Activated T-helper 1 cell treated with anti-CD3 and anti-CD28 coated beads, Interleukin-2, amount 50 U/mL, for 16 hours (primary cell): Measurements from ENCODE around the gene SYNPR.

Experiments
- DNase-seq, 2 donors: peaks; one replicate each; pipeline ENCODE4 v3.0.0-alpha.2; 2020; ENCODE audit warnings: low read depth in 1 of 2, low spot score in 1 of 2

The SYNPR gene

DNA sequence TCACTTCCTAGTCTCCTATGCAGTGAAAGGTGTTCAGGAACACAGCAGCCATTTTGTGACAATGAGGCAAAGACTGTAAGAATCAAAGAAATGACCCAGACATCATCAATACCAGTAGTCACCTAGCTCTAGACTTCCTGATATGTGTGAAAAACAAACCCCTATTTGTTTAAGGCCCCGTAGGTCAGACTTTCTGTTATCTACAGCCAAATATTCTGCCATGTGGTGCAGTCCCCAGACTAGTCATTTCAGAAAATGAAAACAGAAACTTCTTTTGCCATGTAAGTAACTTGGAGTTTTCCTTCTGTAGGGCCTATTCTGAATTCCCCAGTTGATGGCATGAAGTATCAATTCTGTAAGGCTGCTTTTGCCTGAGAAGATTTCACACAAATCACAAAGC lies 192.6 kb downstream of the SYNPR start:
- no peak for DNase-seq

DNA sequence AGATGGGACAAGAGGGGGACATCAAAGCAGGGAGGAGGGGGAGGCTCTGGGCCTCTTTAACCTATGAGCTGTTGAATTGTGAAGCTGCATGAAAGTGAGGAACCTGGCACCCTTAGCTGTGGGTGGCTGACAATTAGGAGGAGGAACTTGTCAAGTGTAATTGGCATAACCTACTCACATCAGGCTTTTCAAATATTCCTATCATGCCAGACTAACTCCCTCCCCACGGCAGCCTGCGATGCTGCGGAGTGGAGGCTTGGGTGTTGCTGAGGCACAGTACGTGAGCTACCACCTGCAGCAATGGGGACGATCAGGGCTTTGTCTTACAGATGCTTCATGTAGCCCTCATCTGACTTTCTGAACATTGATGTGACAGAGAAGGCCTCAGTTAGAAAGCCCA lies 193.7 kb downstream of the SYNPR start:
- no peak for DNase-seq

DNA sequence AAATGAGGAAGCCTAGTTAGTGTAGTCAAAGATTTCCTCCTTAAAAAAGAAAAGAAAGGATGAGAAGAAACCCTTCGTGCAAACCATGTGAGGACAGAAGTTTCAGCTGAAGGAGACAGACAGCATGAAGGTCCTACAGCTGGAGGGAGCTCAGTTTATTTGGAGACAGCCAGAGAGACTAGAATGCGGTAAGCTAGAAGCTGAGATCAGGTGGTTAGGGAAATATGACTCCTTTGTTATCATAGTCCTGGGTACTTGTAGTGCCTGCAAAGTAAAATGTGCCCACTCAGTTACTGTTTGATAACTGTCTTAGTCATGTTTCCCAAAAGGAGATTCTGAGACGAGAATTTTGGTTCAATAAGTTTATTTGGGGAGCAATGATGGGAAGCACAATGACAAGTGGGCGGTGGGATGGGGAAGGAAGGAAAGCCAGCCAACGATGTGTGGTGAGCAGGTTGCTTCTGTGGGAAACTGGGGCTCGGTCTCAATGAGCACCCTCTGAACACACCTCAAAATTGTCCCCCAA lies 195.6 kb downstream of the SYNPR start:
- no peak for DNase-seq

DNA sequence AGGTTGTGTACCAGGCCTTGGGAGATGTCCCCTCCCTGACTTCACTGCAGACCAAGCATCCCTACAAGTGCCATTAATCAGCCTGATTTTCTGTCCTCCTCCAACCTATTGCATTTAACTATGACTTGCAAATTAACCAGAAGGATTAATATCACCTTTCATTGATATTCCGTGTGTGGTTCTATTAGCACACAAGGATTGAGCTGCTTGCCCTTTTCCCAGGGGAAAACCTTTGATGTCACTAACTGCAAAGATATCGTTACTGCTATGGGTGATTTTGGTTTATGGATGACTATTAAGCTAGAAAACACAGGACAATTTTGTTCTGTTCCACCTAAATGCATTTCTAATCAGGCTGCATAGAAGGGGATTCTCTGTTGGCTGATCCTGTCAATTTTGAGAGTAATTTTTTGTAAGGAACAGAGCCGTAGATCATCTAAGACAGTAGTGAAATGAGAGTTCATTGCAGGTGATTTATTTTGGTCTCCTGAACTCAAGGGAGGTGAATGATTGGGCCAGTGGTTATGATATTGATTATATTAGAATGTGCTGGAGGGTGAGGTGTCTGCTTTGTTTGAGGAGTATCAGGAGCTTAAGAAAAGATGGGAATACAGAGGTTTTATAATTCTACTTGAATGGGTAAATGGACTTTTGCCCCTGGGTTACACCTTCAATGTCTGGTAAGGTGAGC lies 196.9 kb downstream of the SYNPR start:
- no peak for DNase-seq

DNA sequence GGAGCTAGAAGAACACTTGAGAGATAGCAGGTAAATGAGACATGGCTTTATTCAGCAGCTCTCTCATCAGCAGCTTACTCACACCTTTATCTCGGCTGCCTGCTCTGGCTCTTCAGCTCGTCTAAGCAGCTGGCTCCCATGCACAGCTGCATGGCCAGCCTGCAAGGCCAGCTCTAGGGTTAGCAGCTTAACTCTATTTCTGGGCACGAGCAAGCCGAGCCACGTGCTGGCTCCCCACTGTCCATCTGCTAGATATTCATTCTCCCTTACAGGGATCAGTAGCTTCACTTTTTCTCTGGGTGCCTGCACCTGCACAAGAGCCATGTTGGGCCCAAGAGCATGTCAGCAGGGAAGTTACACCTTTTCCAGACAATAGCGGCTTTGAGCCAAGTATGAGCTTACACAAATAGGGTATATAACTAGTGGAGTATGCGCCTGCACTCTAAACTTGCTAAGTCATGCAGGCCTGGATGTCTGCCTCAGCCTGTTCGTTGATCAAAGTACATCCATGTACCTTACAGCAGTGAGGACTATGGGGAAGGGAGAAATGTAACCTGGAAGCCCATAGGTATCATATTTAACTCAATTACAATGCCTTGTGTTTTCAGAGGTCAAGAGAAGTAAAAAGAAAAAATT lies 199.5 kb downstream of the SYNPR start:
- DNase-seq, result no peak

DNA sequence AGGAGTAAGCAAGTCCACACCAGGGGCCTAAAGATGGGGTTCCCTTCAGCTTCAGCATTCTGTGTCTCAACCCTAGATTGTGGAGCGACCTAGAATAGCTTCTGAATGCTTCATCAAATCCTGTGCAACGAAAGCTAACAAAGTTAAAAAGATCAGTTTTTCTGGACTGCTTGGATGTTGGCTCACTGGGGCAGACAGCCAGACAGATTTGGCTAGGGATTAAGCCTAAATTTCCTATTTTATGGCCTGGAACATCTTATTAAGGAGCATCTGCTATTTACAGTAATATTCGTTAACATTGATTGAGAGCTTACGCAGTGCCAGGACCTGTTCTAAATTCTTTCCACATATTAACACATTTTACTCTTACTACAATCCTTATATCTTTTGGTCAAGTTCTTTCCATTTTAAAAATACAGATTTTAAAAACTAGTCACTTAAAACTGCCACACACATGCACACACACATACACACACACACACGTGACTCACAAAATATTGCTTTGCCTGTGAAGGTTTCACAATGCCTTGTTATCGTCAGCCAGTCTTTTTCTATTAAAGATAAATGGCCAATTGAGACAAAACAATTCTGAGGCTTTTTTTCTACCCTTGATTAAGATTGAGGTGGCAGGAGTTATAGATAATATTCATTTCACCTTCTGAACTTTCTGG lies 201.0 kb downstream of the SYNPR start:
- no peak for DNase-seq

DNA sequence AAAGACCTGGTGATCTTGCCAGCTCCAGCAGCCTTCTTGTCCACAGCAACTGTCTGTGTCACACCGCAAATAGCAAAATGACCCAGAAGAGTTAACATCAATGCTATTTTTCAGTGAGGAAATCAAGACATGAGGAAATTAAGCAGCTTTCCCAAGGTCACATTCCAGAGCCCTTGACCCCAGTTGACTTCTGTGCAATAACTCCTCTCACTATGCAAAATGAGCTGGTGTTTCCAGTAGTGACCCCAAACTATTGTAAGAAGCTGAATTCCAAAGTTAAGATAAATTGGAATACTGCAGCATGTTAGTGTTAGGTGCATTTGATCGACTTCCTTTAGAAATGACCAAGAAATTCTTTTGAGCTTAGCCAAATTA lies 201.5 kb downstream of the SYNPR start:
- DNase-seq, result no peak

DNA sequence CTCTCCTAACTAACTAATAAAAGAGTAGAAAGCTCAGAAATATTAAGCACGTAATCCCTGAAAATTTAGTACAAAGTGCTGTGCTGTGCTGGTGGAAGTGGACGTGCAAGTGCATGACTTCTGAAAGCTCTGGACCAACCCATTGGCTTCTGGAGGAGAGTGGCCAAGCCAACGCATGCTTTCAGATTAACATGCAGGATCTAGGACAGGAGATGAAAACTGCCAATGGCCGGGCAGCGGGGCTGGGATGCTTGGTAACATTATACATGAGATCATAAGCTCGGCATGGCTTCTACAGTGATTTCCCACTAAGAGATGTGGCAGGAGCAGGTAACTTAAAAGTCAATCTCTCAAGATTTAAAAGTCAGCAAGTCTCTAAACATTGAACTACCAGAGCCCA lies 203.5 kb downstream of the SYNPR start:
- no peak for DNase-seq

DNA sequence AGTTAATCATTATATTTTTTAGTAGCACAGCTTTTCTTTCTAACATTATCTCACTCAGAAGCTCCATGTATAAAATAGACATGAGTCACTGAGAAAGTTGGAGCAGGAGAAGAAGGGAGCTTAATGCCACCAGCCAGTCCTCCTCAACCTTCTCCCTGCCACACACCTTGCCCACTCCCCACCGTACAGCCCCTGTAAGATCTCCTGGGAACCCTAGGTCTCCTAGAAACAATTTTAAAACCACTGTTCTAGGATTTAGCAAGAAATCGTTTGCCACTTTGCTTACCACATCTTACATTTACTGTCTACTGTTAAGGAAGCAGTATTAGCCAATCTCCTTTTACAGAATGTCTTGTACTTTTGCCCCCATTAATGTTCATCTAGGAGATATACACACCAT lies 204.2 kb downstream of the SYNPR start:
- no peak for DNase-seq

DNA sequence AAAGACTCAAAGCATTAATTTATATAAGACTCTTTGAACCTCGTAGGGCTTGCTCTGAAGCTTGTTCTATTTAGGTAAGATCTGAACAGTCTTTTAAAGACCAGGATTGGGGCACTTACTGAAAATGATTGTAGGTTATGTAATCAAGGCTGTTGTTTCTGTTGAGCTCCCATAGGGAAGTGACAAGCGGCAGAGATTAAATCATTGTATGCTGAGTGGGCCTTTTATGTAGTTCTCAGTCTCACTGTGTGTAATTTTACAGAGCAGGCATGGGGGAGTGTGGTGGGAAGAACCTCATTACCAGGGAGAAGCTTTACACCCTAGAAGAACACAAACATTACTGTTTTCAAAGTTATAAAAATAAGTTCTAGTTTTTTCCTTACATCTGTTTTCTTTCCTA lies 214.4 kb downstream of the SYNPR start:
- DNase-seq, result no peak

DNA sequence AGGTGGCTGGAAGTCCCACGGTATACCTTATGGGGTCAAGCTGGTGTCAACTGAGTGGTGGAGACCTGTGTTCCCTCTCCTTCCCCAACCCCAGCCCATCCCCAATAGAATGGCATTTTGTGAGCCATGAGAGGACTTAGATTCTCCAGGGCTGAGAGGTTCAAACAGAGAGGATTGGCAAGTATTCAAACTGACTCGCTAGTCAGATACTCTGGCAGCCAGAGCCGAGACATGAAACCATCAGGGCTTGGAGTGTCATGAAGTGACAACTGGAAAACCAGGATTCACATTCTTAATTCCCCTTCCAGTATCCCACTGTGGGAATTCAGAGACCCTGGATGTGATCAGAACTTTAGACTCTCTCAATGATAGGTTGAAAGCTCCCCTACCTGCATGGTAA lies 215.0 kb downstream of the SYNPR start:
- DNase-seq, result no peak

DNA sequence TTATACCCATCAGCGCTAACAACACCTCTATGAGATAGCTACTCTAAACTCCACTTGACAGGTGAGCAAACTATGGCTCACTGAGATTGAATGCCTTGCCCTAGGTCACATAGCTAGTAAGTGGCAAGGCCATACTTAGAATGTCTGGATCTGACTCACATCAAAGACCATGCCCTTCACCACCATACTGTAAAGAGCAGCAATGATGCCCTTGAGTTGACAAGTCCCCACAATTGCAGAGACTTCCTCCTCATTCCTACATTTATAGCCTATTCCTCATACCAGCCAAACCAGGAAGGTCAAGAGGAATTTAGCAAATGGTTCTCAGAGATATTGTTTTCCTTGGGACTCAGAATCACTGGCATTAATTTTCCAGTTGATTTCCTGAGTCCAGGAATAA lies 216.5 kb downstream of the SYNPR start:
- no peak for DNase-seq

DNA sequence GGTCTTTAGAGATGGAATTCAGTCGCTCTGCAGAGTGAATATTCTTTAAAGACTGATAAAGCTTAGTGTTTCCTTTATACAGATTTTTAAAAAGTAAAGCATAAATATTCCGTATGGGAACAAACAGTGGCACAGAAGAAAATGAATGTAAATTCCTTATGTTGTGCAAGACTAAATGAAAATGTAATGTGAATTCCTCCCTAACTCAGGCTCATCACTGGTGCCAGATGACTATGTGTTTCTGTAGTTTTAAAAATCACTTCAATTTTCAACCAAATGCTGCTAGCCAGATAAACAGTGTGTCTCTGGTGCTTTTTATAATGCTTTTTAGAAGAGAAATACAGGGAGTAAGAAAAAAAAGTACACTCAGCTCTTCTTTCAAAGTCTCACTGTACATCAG lies 219.5 kb downstream of the SYNPR start:
- DNase-seq, result no peak

DNA sequence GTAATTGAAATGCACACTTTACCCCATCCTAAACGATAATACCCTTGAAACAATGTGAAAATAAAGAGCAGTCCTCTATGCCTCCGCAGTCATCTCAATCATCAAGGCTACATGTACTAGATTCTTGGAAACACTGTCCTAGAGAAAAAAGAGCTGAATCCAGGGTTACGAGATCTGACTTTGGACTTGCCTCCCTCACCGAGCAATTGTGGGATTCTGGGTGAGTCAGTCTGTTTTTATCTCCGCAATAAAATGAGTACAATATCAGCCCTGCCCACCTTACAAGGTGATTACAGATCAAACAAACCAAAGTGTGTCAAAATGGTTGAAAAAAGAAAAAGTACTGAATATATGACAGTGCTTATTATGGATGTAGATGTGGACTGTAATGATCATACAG lies 222.1 kb downstream of the SYNPR start:
- DNase-seq, result no peak

DNA sequence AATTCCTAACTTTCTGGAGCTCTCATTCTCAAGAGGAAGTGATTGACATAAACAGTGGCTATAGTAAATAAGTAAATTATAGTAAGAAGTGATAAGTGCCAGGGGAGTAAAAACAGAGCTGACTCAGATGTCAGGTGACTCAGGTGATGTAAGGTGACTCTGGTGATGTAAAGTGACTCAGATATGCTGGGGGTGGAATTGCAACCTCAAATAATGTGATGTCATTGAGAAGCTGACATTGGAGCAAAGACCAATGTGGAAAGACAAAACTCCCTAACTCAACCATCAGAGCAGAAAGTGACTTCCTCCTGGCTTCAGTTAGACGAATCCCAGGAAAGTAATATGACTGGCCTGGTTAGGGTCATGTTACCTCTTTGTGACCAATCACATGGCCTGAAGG lies 230.2 kb downstream of the SYNPR start:
- DNase-seq, result no peak

DNA sequence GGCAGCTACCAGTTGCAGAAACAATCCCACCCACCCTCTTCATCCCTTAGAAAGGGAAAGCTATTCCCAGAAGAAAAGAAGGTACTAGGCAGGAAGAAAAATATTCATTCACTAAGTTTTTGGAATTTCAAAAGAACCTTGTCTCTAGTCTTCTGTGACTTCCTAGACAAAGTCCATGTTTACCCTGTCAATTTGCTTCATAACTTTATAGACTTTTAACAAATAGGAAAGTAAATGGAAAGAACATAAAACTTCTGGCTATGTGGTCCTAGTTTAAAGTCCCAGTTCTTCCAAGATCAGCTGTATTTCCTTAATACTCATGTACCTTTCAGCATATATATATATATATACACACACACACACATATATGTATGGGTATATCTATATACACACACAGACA lies 230.7 kb downstream of the SYNPR start:
- no peak for DNase-seq

DNA sequence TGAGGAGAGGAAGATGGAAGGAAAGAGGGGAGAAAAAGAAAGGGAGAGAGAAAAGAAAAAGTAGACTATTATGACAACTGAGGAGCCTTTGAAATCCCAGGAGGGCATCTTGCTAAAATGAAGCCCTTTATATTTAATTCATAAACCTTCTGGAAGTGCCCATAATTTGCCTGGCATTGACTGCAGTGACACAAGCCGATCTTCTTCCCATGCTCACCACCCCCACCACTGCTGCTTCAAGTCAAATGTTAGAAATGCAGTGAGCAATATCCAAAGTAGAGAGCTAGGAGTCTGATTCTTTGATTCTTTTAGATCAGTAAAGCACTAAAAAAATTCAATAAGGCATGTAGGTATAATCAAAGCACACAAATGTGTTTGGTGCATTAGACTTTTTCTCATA lies 235.7 kb downstream of the SYNPR start:
- DNase-seq, result no peak

DNA sequence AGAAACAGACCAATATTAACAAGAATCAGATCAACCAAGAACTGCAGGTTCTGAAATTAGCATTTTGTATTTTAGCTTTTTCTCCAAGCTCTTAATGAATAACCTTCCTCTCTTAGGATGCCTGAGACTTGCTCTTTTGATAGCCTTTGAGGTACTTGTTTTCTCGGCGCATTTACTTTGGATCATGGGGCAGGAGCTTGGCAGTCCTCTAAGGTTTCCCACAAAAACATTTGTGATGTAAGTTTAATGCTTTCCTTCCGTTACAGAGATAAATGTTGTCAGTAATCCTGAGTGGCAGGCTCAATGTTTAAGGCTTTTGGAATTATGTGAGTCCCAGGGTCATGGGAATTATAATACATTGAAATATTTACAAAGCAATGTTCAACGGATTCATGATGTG lies 236.6 kb downstream of the SYNPR start:
- no peak for DNase-seq

DNA sequence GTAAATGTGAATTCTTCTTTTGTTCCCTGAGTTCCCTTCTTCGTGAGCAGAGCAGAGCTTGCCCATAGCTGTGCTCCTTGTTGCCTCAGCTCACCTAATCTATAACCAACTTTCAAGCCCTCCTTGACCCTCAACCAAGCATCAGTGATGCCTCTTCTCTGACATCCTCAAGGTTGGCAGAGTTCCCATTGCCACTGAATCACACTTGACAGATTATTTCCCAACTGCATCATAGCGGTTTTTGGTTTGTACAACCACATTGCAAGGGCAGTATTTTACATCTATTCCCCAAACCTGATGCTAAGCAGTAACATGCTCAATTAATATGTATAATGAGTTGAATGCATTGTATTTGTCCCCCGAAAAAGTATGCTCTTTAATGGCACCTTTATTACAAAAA lies 241.3 kb downstream of the SYNPR start:
- no peak for DNase-seq

DNA sequence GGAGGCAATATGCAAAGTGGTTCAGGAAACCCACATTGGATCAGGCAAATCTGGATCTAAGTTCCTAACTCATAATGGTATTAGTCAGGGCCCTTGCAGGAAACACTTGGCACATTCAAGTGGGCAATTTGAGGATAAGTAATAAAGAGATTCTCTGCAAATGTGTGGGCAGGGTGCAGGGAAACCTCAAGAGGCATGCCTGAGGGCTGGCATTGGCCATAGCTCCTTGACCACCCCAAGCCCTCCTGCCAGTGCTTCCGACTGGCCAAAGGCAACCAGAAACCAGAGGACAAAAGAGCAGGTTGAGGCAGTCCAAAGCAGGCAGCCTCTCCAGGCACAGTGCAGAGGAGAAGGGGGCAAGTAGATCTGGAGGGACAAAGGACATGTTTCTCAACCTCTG lies 243.5 kb downstream of the SYNPR start:
- DNase-seq, result no peak

DNA sequence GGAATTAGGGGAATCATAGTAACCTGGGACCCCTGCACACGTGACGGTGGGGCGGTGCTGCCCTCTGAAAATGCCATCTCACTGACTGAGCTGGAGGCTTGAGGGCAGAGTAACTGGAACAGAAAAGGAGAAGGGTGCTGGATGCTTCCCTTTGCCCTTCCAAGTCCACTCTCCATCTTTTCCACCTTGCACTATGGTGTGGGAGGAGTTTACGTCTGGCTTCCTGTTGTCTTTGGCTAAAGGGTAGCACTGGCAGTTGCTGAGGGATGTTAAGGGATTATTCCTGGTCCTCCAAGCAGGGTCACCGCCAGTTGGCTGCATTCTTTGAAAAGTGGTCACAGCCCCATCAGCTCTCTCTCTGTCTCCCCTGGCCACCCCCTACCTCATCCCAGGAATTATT lies 245.0 kb downstream of the SYNPR start:
- no peak for DNase-seq

DNA sequence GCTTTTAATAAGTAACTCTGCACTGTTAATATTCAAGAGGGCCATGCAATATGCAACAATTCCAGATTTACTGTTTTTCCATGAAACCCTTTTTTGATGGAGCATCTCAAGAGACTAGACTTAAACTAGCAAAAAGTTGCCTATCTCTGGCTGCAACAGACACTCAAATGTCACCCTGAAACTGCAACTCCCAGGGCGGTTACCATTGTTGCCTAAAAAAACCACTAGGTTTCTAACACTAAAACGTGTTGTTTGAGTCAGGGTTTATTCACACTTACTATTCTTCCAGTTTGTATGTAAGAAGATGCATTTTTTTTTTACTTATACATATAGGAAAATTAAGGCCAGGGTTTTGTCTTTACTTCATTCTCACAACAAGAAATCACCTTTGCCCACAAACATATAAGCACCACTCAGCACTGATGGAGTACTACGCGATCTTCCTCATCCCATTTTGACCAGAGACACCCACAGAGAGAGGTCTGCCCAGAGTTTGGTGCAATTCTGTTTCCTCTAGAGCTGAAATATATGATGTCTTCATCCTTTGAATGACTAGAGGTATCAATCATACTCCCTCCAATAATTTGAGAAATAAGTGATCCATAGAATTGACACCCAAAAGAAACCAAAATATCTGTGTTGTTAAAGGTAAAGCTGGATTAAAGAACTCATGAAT lies 250.4 kb downstream of the SYNPR start:
- DNase-seq, result no peak
